HT-29 (cell line): Measurements from ENCODE around the gene CCDC57. TPM values are rescaled to one million over a fixed set of nuclear protein-coding genes. Genes with fewer than 3 reads are reported as not detected.
"Not testable (repeated sequence)": the region's sequence is repeated elsewhere in the genome, so short reads cannot be mapped to it uniquely, and the experiment has no call there.

Source experiments
- DNase-seq: peaks from one replicate; pipeline ENCODE4 v3.0.0-alpha.2; 2015; ENCODE audit warnings: low spot score
- total RNA-seq: library from RNA; depleted of rRNA; stranded (reverse); fragments of >200 nt; shearing (Covaris generic); gene quantifications from 2 replicates; pipeline ENCODE4 v1.2.3, GENCODE V29; 2014; rRNA removed

CCDC57 gene, protein sequence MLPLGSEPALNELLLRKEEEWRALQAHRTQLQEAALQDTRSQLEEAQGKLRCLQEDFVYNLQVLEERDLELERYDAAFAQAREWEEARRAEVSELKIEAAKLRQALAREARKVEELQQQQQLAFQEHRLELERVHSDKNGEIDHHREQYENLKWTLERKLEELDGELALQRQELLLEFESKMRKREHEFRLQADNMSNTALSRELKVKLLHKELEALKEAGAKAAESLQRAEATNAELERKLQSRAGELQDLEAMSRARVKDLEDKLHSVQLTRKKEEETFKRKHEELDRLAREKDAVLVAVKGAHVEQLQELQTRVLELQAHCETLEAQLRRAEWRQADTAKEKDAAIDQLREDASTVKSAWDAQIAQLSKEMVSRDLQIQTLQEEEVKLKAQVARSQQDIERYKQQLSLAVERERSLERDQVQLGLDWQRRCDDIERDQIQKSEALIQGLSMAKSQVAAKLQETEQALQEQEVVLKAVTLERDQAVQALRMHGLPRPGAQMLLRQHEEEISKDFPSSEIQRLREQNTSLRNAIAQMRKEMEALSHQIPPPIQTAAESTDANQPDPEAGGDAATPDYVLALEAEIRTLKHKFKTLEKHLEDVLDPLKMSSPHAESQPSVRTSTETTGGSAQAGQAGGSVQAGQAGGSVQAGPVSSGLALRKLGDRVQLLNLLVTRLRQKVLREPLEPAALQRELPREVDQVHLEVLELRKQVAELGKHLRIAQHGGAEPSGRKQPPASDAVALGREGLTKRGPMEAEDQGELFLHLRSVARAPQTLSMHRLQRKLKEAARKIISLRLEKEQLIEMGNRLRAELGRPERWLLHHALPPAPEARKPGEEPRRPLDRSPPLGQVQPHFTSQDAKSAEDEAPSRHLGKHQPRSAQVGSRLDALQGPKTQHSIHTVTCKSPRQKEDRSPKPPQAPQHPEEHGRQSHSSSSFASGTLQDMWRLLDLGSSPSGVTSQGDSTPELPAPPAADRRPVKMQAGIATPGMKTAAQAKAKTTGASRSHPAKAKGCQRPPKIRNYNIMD
- 47.6 and 48.2 TPM in 2 replicates for total RNA-seq

DNA sequence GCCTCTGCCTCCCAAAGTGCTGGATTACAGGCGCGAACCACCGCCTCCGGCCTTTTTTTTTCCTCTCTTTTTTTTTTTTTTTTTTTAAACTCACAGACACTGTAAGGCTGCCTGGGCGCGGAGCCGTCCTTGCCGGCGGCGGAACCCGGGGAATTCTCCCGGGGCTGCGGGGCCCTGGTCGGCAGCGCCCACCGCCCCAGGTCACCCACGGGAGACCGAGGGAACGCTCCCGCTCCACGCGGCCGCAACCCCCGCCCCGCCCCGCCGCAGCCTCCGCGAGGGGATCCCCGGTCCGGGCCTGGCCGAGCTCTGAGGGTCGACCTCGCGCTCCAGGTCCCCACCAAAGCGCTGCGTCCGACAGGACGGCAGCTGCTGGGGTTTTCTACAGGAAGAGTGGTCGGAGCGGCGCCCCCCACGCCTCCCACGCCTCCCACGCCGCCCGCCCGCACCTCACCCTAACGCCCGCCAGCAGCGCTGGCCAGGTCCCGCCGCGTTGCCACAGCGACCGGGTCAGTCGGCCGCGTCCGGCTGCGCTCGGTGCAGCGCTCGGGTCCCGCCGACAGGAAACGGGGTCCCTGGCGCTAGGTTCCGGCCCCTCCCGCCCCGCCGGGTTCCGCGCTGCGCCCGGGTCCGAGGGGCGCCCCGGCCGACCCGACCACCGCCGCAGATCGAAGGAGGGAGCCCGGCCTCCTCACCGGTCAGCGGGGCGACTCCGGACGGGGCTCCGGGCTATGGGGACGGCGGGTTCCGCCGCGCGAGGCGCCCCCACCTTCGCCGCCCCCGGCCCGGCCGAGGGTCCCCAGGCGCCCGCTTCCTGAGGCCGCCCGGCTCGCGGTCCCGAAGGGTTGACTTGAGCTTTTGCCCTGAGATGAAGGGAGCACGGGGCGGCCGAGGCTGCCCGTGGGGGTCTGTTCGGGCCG is at the start of gene CCDC57:
TSS of gene CCDC57 (minus strand) at position 512 of the 920 bp plus-strand sequence. CDS start 10,898 bp downstream, outside the sequence.
- DNase-seq, result peak; percentile 70

DNA sequence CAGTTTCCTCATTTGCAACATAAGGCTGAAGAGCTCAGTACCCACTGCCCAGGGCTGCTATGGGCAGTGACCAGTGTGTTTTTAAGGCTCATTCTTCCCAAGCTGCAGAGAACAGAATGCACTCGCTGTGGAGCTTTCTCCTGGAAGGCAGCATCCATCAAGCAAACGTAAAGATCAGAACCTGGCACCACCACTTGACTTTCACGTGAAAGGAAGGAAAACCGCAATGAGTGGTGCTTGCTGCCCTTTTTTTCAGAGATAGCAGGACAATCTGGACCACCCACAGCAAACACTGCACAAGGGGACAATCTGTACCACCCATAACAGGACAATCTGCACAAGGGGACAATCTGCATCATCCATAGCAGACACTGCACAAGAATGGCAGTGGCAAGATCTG is 49.7 kb upstream of the CCDC57 start:
- no peak for DNase-seq

DNA sequence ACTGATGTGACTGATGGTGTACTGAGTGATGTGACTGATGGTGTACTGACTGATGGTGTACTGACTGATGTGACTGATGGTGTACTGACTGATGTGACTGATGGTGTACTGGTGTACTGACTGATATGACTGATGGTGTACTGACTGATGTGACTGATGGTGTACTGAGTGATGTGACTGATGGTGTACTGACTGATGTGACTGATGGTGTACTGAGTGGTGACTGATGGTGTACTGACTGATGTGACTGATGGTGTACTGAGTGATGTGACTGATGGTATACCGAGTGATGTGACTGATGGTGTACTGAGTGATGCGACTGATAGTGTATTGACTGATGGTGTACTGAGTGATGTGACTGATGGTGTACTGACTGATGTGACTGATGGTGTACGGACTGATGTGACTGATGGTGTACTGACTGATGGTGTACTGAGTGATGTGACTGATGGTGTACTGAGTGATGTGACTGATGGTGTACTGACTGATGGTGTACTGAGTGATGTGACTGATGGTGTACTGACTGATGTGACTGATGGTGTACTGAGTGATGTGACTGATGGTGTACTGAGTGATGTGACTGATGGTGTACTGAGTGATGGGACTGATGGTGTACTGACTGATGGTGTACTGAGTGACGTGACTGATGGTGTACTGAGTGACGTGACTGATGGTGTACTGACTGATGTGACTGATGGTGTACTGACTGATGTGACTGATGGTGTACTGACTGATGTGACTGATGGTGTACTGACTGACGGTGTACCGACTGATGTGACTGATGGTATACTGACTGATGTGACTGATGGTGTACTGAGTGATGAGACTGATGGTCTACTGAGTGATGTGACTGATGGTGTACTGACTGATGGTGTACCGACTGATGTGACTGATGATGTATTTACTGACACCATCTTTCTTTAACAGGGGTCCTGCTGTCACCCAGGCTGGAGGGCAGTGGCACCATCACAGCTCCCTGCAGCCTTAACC is 47.6 kb upstream of the CCDC57 start:
- not testable (repeated sequence) for DNase-seq

DNA sequence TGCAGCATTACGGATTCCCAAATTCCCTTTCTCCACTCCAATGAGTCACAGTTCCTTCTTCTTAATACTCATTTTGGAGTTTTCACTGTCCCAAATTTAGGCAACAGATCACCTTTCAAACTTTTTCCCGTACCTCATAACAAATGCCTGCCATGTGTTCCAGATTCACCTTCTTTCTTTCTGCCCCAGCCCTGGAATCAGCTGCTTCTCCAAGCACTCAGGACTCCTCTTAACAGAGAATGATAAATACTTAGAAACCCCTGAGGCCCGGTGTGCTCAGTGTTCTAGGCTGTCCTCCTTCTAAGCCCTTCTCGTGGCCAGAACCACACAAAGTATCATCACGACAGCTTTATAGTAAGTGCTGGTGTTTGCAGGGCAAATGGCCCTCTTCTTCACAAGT is 45.9 kb upstream of the CCDC57 start:
- DNase-seq, result no peak

DNA sequence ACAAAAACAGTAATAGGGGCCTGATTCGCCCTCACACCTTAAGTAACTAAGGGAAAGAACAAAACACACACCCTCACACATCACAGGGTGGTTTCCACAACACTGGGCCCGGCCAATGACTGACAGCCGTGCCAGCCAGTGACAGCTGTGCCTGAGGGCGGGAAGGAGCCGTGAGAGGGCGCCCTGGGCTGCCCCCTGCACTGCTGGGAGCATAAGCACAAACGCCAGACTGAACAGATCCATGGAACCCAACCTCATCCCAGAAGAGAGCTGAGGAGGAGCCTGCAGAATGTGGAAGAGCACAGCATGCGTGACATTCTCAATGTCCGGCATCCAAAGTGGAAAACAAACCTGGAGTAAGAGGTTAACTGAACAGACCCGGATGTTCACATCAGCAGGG is 44.8 kb upstream of the CCDC57 start:
- DNase-seq, result no peak

DNA sequence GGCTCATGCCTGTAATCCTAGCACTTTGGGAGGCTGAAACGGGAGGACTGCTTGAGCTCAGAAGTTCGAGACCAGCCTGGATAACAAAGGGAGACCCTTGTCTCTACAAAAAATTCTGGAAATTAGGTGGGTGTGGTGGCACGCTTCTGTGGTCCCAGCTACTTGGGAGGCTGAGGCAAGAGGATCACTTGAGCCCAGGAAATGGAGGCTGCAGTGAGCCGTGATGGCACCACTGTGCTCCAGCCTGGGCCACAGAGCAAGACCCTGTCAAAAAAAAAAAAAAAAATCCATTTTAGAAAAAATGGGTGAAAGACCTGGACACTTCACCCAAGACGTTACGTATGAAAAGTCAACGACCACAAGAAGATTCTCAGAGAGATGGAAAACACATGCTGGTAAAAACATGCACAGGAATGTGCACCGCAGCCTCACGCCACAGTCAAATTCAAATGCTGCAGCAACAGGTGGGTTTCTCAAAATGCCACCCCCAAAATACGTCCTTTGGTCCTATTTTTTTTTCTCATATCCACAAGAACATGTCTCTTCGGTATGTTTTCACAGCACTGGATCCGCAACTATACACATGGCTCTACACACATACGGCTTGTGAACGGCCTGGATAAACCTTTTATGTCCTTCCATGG is 43.7 kb upstream of the CCDC57 start:
- DNase-seq, result no peak

DNA sequence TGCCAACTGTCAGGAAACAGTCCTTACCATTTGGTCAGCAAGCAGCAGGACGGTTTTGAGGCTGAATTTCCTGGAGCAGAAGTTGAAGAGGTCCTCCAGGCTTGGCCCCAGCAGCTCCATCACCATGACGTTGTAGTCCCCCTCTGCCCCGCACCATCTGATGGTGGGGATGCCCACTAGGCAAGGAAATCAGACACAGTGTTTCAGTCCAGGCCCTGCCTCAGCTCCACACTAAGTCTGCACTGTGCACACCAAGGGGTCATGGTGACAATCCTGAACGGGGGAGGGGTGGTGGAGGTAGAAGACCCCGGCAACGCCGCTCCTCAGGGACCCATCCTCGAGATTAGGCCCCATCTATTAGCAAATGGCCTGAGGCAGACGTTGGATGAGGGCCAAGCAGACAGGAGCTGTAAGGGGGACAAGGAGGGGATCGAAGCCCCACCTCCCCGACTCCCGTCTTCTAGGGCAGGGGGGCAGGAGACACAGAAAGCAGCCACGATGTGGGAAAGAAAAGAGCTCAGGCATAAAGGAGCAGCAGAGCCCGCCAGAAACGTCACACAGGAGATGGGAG is 42.8 kb upstream of the CCDC57 start:
- no peak for DNase-seq

DNA sequence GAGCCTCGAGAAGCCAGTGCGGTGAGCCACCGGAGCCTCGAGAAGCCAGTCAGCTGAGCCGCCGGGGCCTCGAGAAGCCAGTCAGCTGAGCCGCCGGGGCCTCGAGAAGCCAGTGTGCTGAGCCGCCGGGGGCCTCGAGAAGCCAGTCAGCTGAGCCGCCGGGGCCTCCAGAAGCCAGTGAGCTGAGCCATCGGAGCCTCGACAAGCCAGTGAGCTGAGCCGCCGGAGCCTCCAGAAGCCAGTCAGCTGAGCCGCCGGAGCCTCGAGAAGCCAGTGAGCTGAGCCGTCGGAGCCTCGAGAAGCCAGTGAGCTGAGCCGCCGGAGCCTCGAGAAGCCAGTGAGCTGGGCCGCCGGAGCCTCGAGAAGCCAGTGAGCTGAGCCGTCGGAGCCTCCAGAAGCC is 42.1 kb upstream of the CCDC57 start:
- DNase-seq, result not testable (repeated sequence)

DNA sequence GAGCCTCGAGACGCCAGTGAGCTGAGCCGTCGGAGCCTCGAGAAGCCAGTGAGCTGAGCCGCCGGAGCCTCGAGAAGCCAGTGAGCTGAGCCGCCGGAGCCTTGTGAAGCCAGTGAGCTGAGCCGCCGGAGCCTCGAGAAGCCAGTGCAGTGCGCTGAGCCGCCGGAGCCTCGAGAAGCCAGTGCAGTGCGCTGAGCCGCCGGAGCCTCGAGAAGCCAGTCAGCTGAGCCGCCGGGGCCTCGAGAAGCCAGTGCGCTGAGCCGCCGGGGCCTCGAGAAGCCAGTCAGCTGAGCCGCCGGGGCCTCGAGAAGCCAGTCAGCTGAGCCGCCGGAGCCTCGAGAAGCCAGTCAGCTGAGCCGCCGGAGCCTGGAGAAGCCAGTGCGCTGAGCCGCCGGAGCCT is 41.5 kb upstream of the CCDC57 start:
- not testable (repeated sequence) for DNase-seq

DNA sequence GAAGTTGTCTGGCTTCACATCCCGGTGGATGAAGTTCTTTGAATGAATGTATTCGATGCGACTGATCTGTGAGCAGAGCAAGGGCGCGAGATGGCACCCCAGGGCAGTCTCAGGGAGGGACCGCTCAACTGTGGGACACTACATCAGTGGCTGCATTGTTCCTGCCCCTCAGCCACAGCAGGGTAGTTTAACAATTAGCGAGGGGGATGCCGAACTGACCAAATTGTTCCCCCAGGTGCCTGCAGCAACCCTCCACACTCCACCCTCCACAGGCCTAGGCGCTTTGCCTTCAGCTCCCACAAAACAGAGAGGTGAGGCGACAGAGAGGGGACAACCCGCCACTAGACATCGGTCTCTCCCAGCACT is 40.5 kb upstream of the CCDC57 start:
- DNase-seq, result no peak

DNA sequence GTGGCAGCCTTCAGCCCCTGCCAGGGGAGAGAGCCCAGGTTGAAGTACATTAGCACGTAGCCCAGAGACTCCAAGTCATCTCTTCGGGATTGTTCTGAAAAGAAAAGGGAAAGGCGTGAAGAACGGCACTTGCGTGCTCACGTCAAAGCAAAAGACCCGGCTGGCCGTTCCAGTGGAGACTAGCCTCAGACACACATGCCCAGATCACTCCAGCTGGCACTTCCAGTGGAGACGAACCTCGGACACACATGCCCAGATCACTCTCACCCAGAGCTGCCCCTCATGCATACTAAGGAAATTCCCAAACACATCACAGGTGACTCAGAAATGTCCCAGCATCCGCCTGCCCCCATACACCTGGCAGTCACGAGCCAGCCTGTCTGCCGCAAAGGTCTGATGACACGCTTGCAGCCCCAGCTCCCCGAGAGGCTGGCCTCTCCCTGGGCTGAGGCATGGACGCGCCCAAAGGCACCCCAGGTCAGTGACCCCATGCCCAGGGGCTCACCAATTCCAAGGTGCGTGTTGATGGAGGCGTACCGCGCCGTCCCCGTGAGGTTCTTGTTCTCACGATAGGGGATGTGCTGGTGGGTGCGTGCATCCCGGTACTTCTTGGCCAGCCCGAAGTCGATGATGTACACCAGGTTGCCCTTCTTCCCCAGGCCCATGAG is 40.0 kb upstream of the CCDC57 start:
- DNase-seq, result no peak

DNA sequence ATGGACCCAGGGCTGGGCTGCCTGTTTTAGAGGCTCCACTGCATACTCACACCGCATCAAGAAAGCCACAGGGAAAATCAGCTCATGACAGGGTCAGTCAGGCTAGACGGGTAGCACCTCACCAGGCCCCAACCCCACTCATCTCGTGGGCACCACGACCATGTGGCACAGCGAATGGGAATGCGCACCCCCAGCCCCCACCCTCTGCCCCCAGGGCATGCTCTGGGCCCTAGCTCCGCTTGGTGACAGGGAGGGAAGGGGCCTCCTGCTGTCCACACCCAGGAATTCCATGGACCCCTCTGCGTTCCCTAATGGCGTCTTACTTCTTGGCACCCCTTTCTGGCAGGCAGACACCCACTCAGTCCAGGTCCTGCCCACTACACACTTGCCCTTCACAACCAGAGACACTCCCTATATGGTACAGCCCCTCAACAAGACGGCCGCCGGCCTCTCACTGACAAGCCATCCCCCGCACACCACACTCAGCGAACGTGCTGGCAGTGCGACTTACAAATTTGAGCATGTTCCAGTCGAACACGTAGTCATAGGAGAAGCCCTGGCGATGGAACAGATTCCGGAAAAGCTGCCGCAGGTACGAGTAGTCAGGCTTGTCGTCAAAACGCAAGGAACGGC is 38.3 kb upstream of the CCDC57 start:
- DNase-seq, result no peak

DNA sequence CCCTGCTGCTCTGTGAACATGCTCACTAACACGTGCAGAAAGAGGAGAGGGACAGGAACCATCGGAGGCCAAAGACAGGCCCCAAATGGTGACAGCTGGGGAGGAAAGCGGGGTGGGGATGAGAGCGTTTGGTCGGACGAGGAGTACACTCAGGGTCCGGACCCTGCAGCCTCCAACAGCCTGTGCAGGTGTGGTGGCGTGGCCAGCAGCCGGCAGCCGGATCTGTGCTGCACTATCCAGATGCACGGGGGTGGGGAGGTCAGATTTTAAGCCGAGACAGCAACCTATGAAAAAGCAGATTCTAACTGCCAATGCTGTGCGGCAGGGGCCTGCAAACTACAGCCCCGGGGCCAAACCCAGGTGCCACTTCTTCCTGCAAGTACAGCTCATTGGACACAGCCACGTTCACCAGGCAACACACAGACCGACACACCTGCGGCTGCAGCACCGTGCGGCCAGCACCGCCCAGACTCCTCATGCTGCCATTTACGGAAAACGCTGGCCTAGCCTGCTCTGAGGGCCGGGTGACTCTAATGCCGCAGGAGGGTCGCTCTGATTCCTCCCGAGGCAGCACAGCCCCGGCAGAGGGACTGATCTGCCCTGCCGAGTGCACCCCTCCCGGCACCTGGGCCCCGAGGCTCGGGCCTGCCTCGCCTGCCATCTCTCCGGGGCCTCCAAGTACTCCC is 37.4 kb upstream of the CCDC57 start:
- DNase-seq, result no peak

DNA sequence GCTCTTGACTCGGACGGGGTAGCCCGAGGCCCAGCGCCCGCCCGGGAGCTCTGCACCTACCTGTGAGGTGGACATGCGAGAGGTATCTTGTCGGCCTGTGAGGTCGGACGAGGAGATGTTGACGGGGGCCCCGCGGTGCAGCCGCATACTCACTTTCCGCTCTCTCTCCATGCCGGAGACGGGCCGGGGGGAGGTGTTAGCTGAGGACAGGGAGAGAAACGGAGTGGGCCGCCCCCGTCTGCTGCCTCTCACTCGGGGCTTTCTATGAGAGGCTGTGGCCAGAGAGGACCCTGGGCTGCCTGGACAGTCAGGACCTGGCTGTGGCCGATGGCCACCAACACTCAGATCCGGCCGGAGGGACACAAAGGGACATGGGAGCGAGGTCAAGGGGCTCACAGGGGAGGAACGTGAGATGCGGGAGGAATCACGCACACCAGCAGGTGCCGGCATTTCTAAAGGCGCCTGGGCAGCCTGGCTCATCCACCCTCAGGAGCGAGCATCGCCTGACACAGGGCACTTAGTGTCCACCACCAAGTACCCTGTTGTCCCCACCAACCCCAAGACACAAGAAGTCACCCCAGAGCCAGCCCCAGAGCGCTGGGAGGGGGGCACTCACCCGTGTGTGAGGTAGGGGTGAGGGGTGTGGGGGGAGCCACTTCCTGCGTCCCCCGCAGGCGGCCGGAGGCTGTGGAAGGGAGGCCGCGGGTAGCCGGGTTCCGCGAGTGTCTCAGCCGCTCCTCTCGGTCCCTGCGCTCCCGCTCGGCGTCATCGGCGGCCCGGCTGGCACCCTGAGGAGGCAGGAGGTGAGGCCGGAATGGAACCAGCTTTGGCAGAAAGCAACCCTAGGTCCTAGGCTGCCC is 36.4 kb upstream of the CCDC57 start:
- DNase-seq, result no peak

DNA sequence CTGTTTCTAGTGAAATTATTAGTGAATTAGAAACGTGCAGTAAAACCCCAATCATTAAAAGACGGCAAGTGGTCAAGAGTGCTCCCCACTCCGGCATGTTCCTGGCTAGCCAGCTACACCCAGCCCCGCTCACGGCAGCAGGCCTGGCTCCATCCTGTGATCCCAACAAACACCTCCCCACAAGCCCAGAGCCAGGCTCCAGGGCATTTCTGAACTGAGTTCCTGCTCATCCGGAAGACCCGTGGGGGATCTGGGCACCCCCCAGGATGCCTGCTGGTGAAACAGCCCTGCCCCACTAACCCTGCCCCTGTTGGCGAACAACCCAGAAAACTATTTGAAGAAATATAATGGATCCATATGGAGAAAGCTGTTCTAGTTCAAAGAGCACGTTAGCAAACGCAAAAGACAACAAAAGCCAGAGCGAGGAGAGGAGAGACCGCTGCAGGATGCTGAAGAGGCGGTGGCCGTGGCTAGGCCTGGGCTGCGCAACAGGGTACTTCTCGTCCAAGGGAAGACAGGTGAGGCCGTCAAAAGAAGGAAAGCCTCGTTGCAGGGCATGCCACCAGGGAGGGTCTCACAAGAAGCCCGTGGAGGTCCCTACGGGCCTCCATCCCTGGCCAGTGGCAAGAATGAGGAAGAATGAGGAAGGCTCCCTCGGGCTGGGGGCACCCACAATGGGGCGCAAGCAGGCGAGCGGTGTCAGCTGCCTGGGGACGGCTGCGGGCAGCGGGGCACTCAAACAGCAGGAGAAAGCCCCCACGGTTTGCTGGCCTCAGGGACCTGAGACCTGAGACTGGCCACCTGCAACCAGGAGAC is 35.4 kb upstream of the CCDC57 start:
- no peak for DNase-seq
